ENCODE measurements around the gene ZNF506. TPM values are rescaled to one million over a fixed set of nuclear protein-coding genes. Genes with fewer than 3 reads are reported as not detected.
A peak's percentile ranks its signal among the peaks of the same experiment; 100 is the strongest.
"Not testable (repeated sequence)": the region's sequence is repeated elsewhere in the genome, so short reads cannot be mapped to it uniquely, and the experiment has no call there.

ZNF506 gene
- total and polyA plus RNA-seq, 3 experiments from 2014 or later = 26.9 to 28.3 (median 27.8) TPM

GRCh38 chr19:19816679-19817078, 4.9 kb downstream of the ZNF506 start:
- Histone ChIP-seq H3K36me3 (ENCODE audit: insufficient read depth, low read length) (no peaks in the 10 kb centered on the region), H3K4me1 (ENCODE audit: insufficient read depth, low read length) (peaks cover 48% of the 10 kb centered on the region), H3K4me3 (ENCODE audit: low read length) (no peak overlapping the region), H3K9me3 (ENCODE audit: low read length) (peaks cover 6% of the 10 kb centered on the region), H3K27ac (ENCODE audit: low read depth, low read length) (no peak overlapping the region), H3K27me3 (ENCODE audit: insufficient read depth, low read length, poor library complexity, severe bottlenecking) (no peaks in the 10 kb centered on the region)
- Mint-ChIP-seq H3K9me3 (no peaks in the 10 kb centered on the region), H3K4me3 (peak overlapping the region in 2 of 7 donors; percentile 63 to 79), H3K4me1 (peaks cover 71 to 94% (median 74%) of the 10 kb centered on the region in 3 donors), H3K36me3 (peaks cover 12 to 68% (median 15%) of the 10 kb centered on the region in 3 donors), H3K27ac (peak overlapping the region in 7 of 8 donors; percentile 78 to 96 (median 93)), H3K27me3 (no peaks in the 10 kb centered on the region)
- no peak for DNase-seq
- POLR2A ChIA-PET = interaction anchor here (0.7 kb wide), 1 partner anchor 1223 kb away, joined by 3 read pairs; no protein-coding TSS in a partner anchor
- CTCF ChIA-PET = no interaction called here

GRCh38 chr19:19811999-19812398, 9.6 kb downstream of the ZNF506 start:
- H3K4me3 ChIP-seq (ENCODE audit: low read length); H3K9me3 Mint-ChIP-seq; DNase-seq; CTCF ChIA-PET; H3K27me3 ChIP-seq (ENCODE audit: insufficient read depth, low read length, poor library complexity, severe bottlenecking); H3K9me3 ChIP-seq (ENCODE audit: low read length); H3K27me3 Mint-ChIP-seq; H3K27ac ChIP-seq (ENCODE audit: low read depth, low read length); H3K36me3 ChIP-seq (ENCODE audit: insufficient read depth, low read length): not testable (repeated sequence)
- Mint-ChIP-seq H3K36me3 (peaks cover 6 to 58% (median 12%) of the 10 kb centered on the region in 3 donors), H3K4me1 (peaks cover 57 to 79% (median 57%) of the 10 kb centered on the region in 3 donors), H3K27ac (peak overlapping the region in 5 of 8 donors; percentile 39 to 79 (median 64)), H3K4me3 (peak overlapping the region in 2 of 7 donors; percentile 27 to 37)
- H3K4me1 ChIP-seq (ENCODE audit: insufficient read depth, low read length) = peaks cover 21% of the 10 kb centered on the region
- POLR2A ChIA-PET = interaction anchor here (0.7 kb wide), 1 partner anchor 35 kb away, joined by 5 read pairs; no protein-coding TSS in a partner anchor

GRCh38 chr19:19805480-19805879, 16.1 kb downstream of the ZNF506 start:
- Mint-ChIP-seq H3K36me3 (peaks cover 24 to 67% (median 29%) of the 10 kb centered on the region in 3 donors), H3K4me3 (no peak overlapping the region), H3K27me3 (no peaks in the 10 kb centered on the region), H3K4me1 (peaks cover 36 to 53% (median 43%) of the 10 kb centered on the region in 3 donors), H3K27ac (peak overlapping the region in 6 of 8 donors; percentile 25 to 87 (median 49)), H3K9me3 (peaks cover 0 to 7% (median 0%) of the 10 kb centered on the region in 5 donors)
- ChIA-PET POLR2A (no interaction called here), CTCF (interaction anchor here (1.1 kb wide), 1 partner anchor 12 kb away, joined by 3 read pairs; no protein-coding TSS in a partner anchor)
- DNase-seq = no peak
- no peaks in the 10 kb centered on the region for H3K4me1 ChIP-seq (ENCODE audit: insufficient read depth, low read length)
- no peak overlapping the region for H3K27ac ChIP-seq (ENCODE audit: low read depth, low read length)
- H3K36me3 ChIP-seq (ENCODE audit: insufficient read depth, low read length) = peaks cover 5% of the 10 kb centered on the region
- H3K4me3 ChIP-seq (ENCODE audit: low read length) = no peak overlapping the region
- H3K9me3 ChIP-seq (ENCODE audit: low read length) = no peaks in the 10 kb centered on the region
- H3K27me3 ChIP-seq (ENCODE audit: insufficient read depth, low read length, poor library complexity, severe bottlenecking) = no peaks in the 10 kb centered on the region

GRCh38 chr19:19788015-19788414, 33.5 kb downstream of the ZNF506 start:
- H3K9me3 ChIP-seq (ENCODE audit: low read length) = no peaks in the 10 kb centered on the region
- Mint-ChIP-seq H3K9me3 (no peaks in the 10 kb centered on the region), H3K36me3 (peaks cover 6 to 63% (median 13%) of the 10 kb centered on the region in 3 donors), H3K27ac (peak overlapping the region in 1 of 8 donors; percentile 21), H3K4me3 (no peak overlapping the region), H3K27me3 (no peaks in the 10 kb centered on the region), H3K4me1 (peaks cover 18 to 31% (median 23%) of the 10 kb centered on the region in 3 donors)
- no peaks in the 10 kb centered on the region for H3K27me3 ChIP-seq (ENCODE audit: insufficient read depth, low read length, poor library complexity, severe bottlenecking)
- no peaks in the 10 kb centered on the region for H3K4me1 ChIP-seq (ENCODE audit: insufficient read depth, low read length)
- POLR2A ChIA-PET = interaction anchor here (1.6 kb wide), 1 partner anchor 11 kb away, joined by 3 read pairs; no protein-coding TSS in a partner anchor
- CTCF ChIA-PET = no interaction called here
- no peak overlapping the region for H3K4me3 ChIP-seq (ENCODE audit: low read length)
- no peak overlapping the region for H3K27ac ChIP-seq (ENCODE audit: low read depth, low read length)
- H3K36me3 ChIP-seq (ENCODE audit: insufficient read depth, low read length) = peaks cover 38% of the 10 kb centered on the region
- no peak for DNase-seq

GRCh38 chr19:19785476-19785875, 36.1 kb downstream of the ZNF506 start:
- CTCF ChIA-PET; H3K27me3 Mint-ChIP-seq; DNase-seq; H3K9me3 Mint-ChIP-seq; H3K9me3 ChIP-seq (ENCODE audit: low read length); H3K4me3 ChIP-seq (ENCODE audit: low read length); H3K4me3 Mint-ChIP-seq; POLR2A ChIA-PET; H3K27ac ChIP-seq (ENCODE audit: low read depth, low read length); H3K27me3 ChIP-seq (ENCODE audit: insufficient read depth, low read length, poor library complexity, severe bottlenecking); H3K4me1 ChIP-seq (ENCODE audit: insufficient read depth, low read length): not testable (repeated sequence)
- Mint-ChIP-seq H3K27ac (peak overlapping the region in 2 of 8 donors; percentile 14 to 33), H3K36me3 (peaks cover 0 to 56% (median 11%) of the 10 kb centered on the region in 3 donors), H3K4me1 (peaks cover 36 to 53% (median 44%) of the 10 kb centered on the region in 3 donors)
- H3K36me3 ChIP-seq (ENCODE audit: insufficient read depth, low read length) = peaks cover 25% of the 10 kb centered on the region

- no peaks in the 10 kb centered on the region for H3K27me3 ChIP-seq (ENCODE audit: insufficient read depth, low read length, poor library complexity, severe bottlenecking)
- peaks cover 5% of the 10 kb centered on the region for H3K36me3 ChIP-seq (ENCODE audit: insufficient read depth, low read length)
- H3K4me1 Mint-ChIP-seq = peaks cover 55 to 71% (median 66%) of the 10 kb centered on the region in 3 donors
- DNase-seq = no peak
- H3K27me3 Mint-ChIP-seq = no peaks in the 10 kb centered on the region
- H3K4me3 ChIP-seq (ENCODE audit: low read length) = no peak overlapping the region
- ChIA-PET CTCF (no interaction called here), POLR2A (no interaction called here)
- H3K4me1 ChIP-seq (ENCODE audit: insufficient read depth, low read length) = peaks cover 5% of the 10 kb centered on the region
- no peaks in the 10 kb centered on the region for H3K9me3 Mint-ChIP-seq
- no peak overlapping the region for H3K27ac ChIP-seq (ENCODE audit: low read depth, low read length)
- peak overlapping the region in 1 of 7 donors; percentile 2 for H3K4me3 Mint-ChIP-seq
- H3K27ac Mint-ChIP-seq = peak overlapping the region in 4 of 8 donors; percentile 24 to 79 (median 60)
- H3K9me3 ChIP-seq (ENCODE audit: low read length) = no peaks in the 10 kb centered on the region
- H3K36me3 Mint-ChIP-seq = peaks cover 0 to 43% (median 11%) of the 10 kb centered on the region in 3 donors
Observed at GRCh38 chr19:19782783-19783182, 38.8 kb downstream of the ZNF506 start.

GRCh38 chr19:19781791-19782190, 39.8 kb downstream of the ZNF506 start:
- peaks cover 64 to 76% (median 76%) of the 10 kb centered on the region in 3 donors for H3K4me1 Mint-ChIP-seq
- not testable (repeated sequence) for H3K27ac Mint-ChIP-seq

GRCh38 chr19:19778666-19779065, 42.9 kb downstream of the ZNF506 start:
- Mint-ChIP-seq H3K9me3 (no peaks in the 10 kb centered on the region), H3K4me3 (peak overlapping the region; percentile 79 to 100 (median 95)), H3K27ac (peak overlapping the region; percentile 2 to 89 (median 73)), H3K27me3 (no peaks in the 10 kb centered on the region), H3K36me3 (peaks cover 0 to 28% (median 10%) of the 10 kb centered on the region in 3 donors), H3K4me1 (peaks cover 66 to 87% (median 69%) of the 10 kb centered on the region in 3 donors)
- no peak for DNase-seq
- POLR2A ChIA-PET = interaction anchor here (0.9 to 1.1 kb wide), 2 partner anchors 43 to 87 kb away, joined by 3 read pairs; partner anchors contain the start of genes ZNF253 and ZNF506
- Histone ChIP-seq H3K27me3 (ENCODE audit: insufficient read depth, low read length, poor library complexity, severe bottlenecking) (no peaks in the 10 kb centered on the region), H3K4me3 (ENCODE audit: low read length) (no peak overlapping the region), H3K36me3 (ENCODE audit: insufficient read depth, low read length) (no peaks in the 10 kb centered on the region), H3K4me1 (ENCODE audit: insufficient read depth, low read length) (peaks cover 24% of the 10 kb centered on the region), H3K27ac (ENCODE audit: low read depth, low read length) (no peak overlapping the region), H3K9me3 (ENCODE audit: low read length) (no peaks in the 10 kb centered on the region)
- CTCF ChIA-PET = no interaction called here

More at GRCh38 chr19:19781791-19782190, 39.8 kb downstream of the ZNF506 start:
- H3K4me1 ChIP-seq (ENCODE audit: insufficient read depth, low read length) = peaks cover 15% of the 10 kb centered on the region
- H3K9me3 Mint-ChIP-seq; H3K27ac ChIP-seq (ENCODE audit: low read depth, low read length); POLR2A ChIA-PET; H3K4me3 ChIP-seq (ENCODE audit: low read length); H3K27me3 ChIP-seq (ENCODE audit: insufficient read depth, low read length, poor library complexity, severe bottlenecking); DNase-seq; H3K9me3 ChIP-seq (ENCODE audit: low read length); H3K36me3 ChIP-seq (ENCODE audit: insufficient read depth, low read length); H3K27me3 Mint-ChIP-seq: not testable (repeated sequence)
- H3K36me3 Mint-ChIP-seq = peaks cover 0 to 37% (median 11%) of the 10 kb centered on the region in 3 donors
- CTCF ChIA-PET = interaction anchor here (0.9 to 1.3 kb wide), 4 partner anchors 10 to 119 kb away, joined by 3 read pairs; partner anchors contain the start of gene ATP13A1
- H3K4me3 Mint-ChIP-seq = peak overlapping the region in 1 of 7 donors; percentile 27
